GM12864 (cell line): ENCODE measurements around the gene SRRT.

ENCODE experiments used
- DNase-seq: peaks from one replicate; pipeline ENCODE4 v3.0.0-alpha.2; 2011; ENCODE audit warnings: low read depth
- H3K4me3 ChIP-seq: 2 replicates; pipeline ENCODE4 v1.5.1; 2011; ENCODE audit warnings: mild to moderate bottlenecking, low read depth, low read length, control low read depth
- TF ChIP-seq, protein P1 (sequence below): IDR thresholded peaks from 2 replicates; pipeline ENCODE4 v1.5.1; 2011; ENCODE audit warnings: low read depth, mild to moderate bottlenecking, moderate library complexity, low read length, control low read depth, inconsistent platforms; ENCODE audit errors: missing control alignments

Gene SRRT

GRCh38 chr7:100882785-100883526, 8.1 kb downstream of the SRRT start:
- no peak for DNase-seq
- TF ChIP-seq, protein P1, sequence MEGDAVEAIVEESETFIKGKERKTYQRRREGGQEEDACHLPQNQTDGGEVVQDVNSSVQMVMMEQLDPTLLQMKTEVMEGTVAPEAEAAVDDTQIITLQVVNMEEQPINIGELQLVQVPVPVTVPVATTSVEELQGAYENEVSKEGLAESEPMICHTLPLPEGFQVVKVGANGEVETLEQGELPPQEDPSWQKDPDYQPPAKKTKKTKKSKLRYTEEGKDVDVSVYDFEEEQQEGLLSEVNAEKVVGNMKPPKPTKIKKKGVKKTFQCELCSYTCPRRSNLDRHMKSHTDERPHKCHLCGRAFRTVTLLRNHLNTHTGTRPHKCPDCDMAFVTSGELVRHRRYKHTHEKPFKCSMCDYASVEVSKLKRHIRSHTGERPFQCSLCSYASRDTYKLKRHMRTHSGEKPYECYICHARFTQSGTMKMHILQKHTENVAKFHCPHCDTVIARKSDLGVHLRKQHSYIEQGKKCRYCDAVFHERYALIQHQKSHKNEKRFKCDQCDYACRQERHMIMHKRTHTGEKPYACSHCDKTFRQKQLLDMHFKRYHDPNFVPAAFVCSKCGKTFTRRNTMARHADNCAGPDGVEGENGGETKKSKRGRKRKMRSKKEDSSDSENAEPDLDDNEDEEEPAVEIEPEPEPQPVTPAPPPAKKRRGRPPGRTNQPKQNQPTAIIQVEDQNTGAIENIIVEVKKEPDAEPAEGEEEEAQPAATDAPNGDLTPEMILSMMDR: no peak
- H3K4me3 ChIP-seq: no peak overlapping the region

GRCh38 chr7:100884736-100885439, 10.0 kb downstream of the SRRT start:
- no peak for DNase-seq
- no peak overlapping the region for H3K4me3 ChIP-seq
- TF ChIP-seq, protein P1: no peak

GRCh38 chr7:100885440-100886141, 10.7 kb downstream of the SRRT start:
- TF ChIP-seq, protein P1: no peak
- no peak for DNase-seq
- no peak overlapping the region for H3K4me3 ChIP-seq

DNA sequence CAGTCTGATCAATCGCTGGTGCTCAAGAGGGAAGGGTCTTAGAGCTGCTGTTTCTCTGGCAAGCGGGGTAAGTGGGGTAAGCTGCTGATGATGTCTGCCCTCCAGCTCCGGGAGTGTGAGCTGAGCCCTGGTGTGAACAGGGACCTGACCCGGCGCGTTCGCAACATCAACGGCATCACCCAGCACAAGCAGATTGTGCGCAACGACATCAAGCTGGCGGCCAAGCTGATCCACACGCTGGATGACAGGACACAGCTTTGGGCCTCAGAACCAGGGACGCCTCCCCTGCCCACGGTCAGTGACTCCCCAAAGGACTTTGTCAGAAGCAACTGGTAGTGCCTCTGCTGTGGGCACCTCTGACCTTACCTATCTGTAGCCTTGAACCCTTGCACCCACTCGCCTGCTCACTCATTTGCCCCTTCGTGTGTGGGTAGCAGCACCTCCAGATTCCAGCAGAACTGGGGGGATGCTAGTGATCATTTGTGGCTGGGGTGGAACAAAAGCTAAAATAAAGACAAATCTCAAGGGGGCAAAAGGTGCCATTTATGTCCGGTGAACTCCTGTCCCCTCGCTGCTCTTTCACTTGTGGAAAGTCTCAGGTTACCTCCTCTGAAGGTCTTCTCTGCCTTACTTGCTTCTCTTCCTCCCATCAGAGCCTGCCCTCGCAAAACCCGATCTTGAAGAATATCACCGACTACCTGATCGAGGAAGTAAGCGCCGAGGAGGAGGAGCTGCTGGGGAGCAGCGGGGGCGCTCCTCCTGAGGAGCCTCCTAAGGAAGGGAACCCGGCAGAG, 11.4 kb downstream of the SRRT start:
- TF ChIP-seq, protein P1: no peak
- no peak for DNase-seq
- no peak overlapping the region for H3K4me3 ChIP-seq

GRCh38 chr7:100886936-100887515, 12.1 kb downstream of the SRRT start:
- TF ChIP-seq, protein P1: no peak
- H3K4me3 ChIP-seq: peak overlapping the region; percentile 11; the same call in 1 of the 2 replicates

More at GRCh38 chr7:100886936-100887515, 12.1 kb downstream of the SRRT start:
- no peak for DNase-seq
